ENCODE data around the gene ADM.
"Not testable (repeated sequence)": the region's sequence is repeated elsewhere in the genome, so short reads cannot be mapped to it uniquely, and the experiment has no call there.

ADM gene, protein sequence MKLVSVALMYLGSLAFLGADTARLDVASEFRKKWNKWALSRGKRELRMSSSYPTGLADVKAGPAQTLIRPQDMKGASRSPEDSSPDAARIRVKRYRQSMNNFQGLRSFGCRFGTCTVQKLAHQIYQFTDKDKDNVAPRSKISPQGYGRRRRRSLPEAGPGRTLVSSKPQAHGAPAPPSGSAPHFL
- 1.4 to 7.8 (median 7.4) reads per million in 3 donors for total RNA-seq

DNA sequence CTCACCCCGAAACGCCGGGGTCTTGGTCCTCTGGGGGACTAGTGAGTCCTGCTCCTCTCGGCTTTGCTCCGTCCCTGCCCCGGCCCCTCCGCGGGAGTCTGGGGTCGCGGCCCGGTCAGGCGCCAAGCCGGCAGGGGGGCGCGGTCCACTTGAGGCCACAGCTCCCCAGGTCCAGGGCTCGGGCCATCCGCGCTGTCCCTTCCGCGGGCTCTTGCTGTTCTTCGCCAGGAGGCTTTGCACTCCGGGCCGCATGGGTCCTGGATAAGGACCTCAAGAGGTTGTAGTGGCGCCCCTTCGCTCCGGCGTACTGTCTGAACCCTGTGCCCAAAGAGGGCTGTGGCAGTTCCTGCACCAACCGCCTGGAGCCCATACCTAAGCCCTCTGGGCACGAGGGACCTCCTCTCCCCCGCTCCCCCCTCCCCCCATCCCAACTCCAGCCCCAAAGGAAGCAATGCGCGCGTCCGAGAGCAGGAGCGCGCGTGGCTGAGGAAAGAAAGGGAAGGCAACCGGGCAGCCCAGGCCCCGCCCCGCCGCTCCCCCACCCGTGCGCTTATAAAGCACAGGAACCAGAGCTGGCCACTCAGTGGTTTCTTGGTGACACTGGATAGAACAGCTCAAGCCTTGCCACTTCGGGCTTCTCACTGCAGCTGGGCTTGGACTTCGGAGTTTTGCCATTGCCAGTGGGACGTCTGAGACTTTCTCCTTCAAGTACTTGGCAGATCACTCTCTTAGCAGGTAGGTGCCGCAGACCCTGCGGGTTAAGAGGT is at the start of gene ADM:
Gene ADM (plus strand): TSS at position 579 of the 767 bp plus-strand sequence. CDS start 628 bp downstream, outside the sequence.
- DNase-seq: peak in 2 of 3 donors; percentile 17 to 42
- Histone ChIP-seq H3K4me1 (ENCODE audit: control insufficient read depth, insufficient read depth, low read length, poor library complexity, severe bottlenecking) (peaks cover 47% of the 10 kb centered on the region), H3K27ac (ENCODE audit: insufficient read depth, low read length, poor library complexity, severe bottlenecking) (peak within 1 kb of the TSS; percentile 78), H3K27me3 (replicated peaks; ENCODE audit: control insufficient read depth, insufficient read depth, low read length, poor library complexity, severe bottlenecking) (peaks cover 12% of the 10 kb centered on the region), H3K4me3 (ENCODE audit: insufficient read depth, low read depth, low read length, poor library complexity, severe bottlenecking) (peak within 1 kb of the TSS; percentile 98), H3K9me3 (ENCODE audit: control insufficient read depth, low read length) (no peaks in the 10 kb centered on the region), H3K36me3 (ENCODE audit: control insufficient read depth, insufficient read depth, low read length) (no peaks in the 10 kb centered on the region)

DNA sequence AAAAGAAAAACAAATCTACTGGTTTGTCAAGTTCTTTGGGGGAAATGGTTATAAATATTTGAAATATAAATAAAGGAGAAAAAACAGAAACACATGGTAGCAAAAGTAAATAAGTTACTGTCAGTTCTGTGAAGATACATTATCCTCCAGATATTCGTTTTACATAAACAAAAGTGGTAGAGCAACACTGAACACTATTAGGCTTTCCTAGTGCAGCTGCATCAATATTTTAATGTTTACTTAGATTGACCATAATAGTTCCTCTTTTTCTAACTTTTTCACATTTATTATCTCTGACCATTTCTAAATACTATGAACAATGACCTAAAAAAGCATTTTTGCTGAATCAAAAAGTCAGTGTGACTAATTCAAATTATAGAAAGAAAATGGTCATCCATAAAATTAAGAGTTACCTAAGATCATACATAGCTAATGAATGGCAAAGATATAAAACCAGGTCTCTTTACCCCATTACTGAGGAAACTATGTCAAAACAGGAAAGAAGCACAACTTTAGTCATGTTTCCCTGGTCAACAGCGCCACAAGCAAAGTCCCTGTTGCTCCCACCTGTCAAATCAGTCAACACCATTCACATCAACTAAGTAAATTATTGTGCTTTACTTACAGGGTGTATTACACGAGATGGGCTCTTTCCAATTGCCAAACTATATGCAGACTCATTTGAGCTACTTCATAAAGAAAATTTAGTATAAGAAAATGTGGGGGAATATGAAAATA is 49.3 kb upstream of the ADM start:
- Histone ChIP-seq H3K9me3 (ENCODE audit: control insufficient read depth, low read length) (no peaks in the 10 kb centered on the region), H3K4me3 (ENCODE audit: insufficient read depth, low read depth, low read length, poor library complexity, severe bottlenecking) (no peak overlapping the region), H3K36me3 (ENCODE audit: control insufficient read depth, insufficient read depth, low read length) (no peaks in the 10 kb centered on the region), H3K27me3 (replicated peaks; ENCODE audit: control insufficient read depth, insufficient read depth, low read length, poor library complexity, severe bottlenecking) (no peaks in the 10 kb centered on the region), H3K4me1 (ENCODE audit: control insufficient read depth, insufficient read depth, low read length, poor library complexity, severe bottlenecking) (no peaks in the 10 kb centered on the region), H3K27ac (ENCODE audit: insufficient read depth, low read length, poor library complexity, severe bottlenecking) (no peak overlapping the region)
- DNase-seq: no peak

DNA sequence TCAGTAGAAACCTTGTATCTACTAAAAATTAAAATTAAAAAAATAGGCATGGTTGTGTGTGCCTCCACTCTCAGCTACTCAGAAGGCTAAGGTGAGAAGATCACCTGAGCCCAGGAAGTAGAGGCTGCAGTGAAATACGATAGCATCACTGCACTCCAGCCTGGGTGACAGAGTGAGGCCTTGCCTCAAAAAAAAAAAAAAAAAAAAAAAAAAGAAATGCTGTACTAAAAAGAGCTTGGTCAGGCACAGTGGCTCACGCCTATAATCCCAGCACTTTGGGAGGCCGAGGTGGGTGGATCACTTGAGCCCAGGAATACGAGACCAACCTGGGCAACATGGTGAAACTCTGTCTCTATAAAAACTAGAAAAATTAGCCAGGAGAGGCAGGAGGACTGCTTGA is 47.4 kb upstream of the ADM start:
- Histone ChIP-seq H3K27ac (ENCODE audit: insufficient read depth, low read length, poor library complexity, severe bottlenecking) (no peak overlapping the region), H3K4me1 (ENCODE audit: control insufficient read depth, insufficient read depth, low read length, poor library complexity, severe bottlenecking) (no peaks in the 10 kb centered on the region), H3K4me3 (ENCODE audit: insufficient read depth, low read depth, low read length, poor library complexity, severe bottlenecking) (no peak overlapping the region), H3K27me3 (replicated peaks; ENCODE audit: control insufficient read depth, insufficient read depth, low read length, poor library complexity, severe bottlenecking) (no peaks in the 10 kb centered on the region), H3K36me3 (ENCODE audit: control insufficient read depth, insufficient read depth, low read length) (no peaks in the 10 kb centered on the region), H3K9me3 (ENCODE audit: control insufficient read depth, low read length) (no peaks in the 10 kb centered on the region)
- no peak for DNase-seq

DNA sequence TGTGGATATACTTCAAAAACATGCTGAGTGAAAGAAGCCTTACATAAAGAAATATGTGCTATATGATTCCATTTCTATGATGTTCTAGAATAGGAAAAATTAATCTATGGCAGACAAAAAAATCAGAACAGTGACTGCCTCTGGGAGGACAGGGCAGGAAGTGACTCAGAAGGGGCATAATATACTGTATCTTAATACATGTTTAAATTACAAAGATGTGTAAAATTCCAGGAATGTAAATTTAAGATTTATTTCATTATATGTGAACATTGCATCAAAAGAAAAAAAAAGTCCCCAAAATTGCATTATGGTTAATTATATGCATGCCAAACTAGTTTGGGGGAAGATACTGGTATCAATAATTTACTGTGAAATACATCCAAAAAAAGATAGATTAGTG is 43.1 kb upstream of the ADM start:
- H3K4me1 ChIP-seq (ENCODE audit: control insufficient read depth, insufficient read depth, low read length, poor library complexity, severe bottlenecking): no peaks in the 10 kb centered on the region
- H3K36me3 ChIP-seq (ENCODE audit: control insufficient read depth, insufficient read depth, low read length): no peaks in the 10 kb centered on the region
- no peak overlapping the region for H3K4me3 ChIP-seq (ENCODE audit: insufficient read depth, low read depth, low read length, poor library complexity, severe bottlenecking)
- DNase-seq: no peak
- no peaks in the 10 kb centered on the region for H3K27me3 ChIP-seq (replicated peaks; ENCODE audit: control insufficient read depth, insufficient read depth, low read length, poor library complexity, severe bottlenecking)
- H3K9me3 ChIP-seq (ENCODE audit: control insufficient read depth, low read length): no peaks in the 10 kb centered on the region
- no peak overlapping the region for H3K27ac ChIP-seq (ENCODE audit: insufficient read depth, low read length, poor library complexity, severe bottlenecking)

DNA sequence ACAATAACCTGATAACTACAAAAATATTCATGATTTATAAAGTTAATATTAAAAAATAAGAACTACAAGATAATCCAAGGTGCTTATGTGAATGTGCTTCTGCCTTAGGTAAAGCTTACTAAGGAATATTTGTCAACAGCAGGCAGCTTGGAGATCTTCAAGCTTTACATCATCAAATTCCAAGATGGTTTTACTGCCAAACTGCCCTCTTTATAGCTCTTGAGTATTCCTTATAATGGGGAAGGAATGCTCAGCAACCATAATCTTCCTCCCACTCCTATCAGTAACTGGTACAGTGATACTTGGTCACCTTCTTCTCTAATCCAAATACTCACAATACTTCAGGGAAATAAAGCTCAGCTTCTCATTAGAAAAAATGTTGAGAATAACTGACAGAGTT is 40.9 kb upstream of the ADM start:
- no peak for DNase-seq
- Histone ChIP-seq H3K27me3 (replicated peaks; ENCODE audit: control insufficient read depth, insufficient read depth, low read length, poor library complexity, severe bottlenecking) (no peaks in the 10 kb centered on the region), H3K36me3 (ENCODE audit: control insufficient read depth, insufficient read depth, low read length) (no peaks in the 10 kb centered on the region), H3K9me3 (ENCODE audit: control insufficient read depth, low read length) (no peaks in the 10 kb centered on the region), H3K27ac (ENCODE audit: insufficient read depth, low read length, poor library complexity, severe bottlenecking) (no peak overlapping the region), H3K4me1 (ENCODE audit: control insufficient read depth, insufficient read depth, low read length, poor library complexity, severe bottlenecking) (no peaks in the 10 kb centered on the region), H3K4me3 (ENCODE audit: insufficient read depth, low read depth, low read length, poor library complexity, severe bottlenecking) (no peak overlapping the region)

DNA sequence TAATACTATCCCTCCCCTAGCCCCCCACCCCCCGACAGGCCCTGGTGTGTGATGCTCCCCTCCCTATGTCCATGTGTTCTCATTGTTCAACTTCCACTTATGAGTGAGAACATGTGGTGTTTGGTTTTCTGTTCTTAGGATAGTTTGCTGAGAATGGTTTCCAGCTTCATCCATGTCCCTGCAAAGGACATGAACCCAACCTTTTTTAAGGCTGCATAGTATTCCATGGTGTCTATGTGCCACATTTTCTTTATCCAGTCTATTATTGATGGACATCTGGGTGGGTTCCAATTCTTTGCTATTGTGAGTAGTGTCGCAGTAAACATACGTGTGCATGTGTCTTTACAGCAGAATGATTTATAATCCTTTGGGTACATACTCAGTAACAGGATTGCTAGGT is 40.2 kb upstream of the ADM start:
- not testable (repeated sequence) for DNase-seq; H3K27me3 ChIP-seq (replicated peaks; ENCODE audit: control insufficient read depth, insufficient read depth, low read length, poor library complexity, severe bottlenecking); H3K4me3 ChIP-seq (ENCODE audit: insufficient read depth, low read depth, low read length, poor library complexity, severe bottlenecking); H3K27ac ChIP-seq (ENCODE audit: insufficient read depth, low read length, poor library complexity, severe bottlenecking); H3K36me3 ChIP-seq (ENCODE audit: control insufficient read depth, insufficient read depth, low read length); H3K4me1 ChIP-seq (ENCODE audit: control insufficient read depth, insufficient read depth, low read length, poor library complexity, severe bottlenecking); H3K9me3 ChIP-seq (ENCODE audit: control insufficient read depth, low read length)

DNA sequence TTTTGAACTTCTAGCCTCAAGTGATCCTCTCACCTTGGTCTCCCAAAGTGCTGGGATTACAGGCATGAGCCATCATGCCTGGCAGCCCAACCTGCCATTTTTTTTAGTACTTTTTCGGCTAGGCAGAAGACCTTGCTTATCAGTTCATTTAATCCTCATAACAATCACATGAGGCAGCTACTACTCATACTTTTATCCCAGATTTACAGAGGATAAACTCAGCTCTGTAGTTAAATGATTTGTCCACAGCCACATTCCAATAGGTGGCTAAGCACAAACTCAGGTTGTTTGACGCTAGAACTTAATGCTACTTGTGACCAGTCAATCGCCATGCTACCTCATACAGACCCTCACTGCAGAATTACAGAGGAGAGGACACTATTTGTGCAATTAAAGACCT is 38.9 kb upstream of the ADM start:
- Histone ChIP-seq H3K4me1 (ENCODE audit: control insufficient read depth, insufficient read depth, low read length, poor library complexity, severe bottlenecking) (no peaks in the 10 kb centered on the region), H3K4me3 (ENCODE audit: insufficient read depth, low read depth, low read length, poor library complexity, severe bottlenecking) (no peak overlapping the region), H3K36me3 (ENCODE audit: control insufficient read depth, insufficient read depth, low read length) (no peaks in the 10 kb centered on the region), H3K27ac (ENCODE audit: insufficient read depth, low read length, poor library complexity, severe bottlenecking) (no peak overlapping the region), H3K27me3 (replicated peaks; ENCODE audit: control insufficient read depth, insufficient read depth, low read length, poor library complexity, severe bottlenecking) (no peaks in the 10 kb centered on the region), H3K9me3 (ENCODE audit: control insufficient read depth, low read length) (no peaks in the 10 kb centered on the region)
- no peak for DNase-seq

DNA sequence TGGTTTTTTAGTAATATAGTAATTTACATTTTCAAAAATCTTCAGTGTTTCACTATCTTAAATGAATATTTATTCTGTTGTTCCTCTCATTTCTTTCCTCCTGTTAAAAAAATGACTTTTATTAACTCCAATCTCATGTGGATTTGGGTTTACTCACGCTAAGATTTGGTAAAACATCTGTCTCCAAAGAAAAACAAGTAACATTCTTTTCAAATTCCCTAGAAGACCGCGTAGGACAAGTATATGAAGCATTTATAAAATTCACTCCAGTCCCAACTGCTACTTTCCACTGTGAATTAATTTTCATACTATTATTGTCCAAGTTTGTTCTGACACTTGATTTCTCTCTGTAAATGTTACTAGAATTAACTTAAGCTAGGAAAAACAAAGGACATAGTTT is 37.1 kb upstream of the ADM start:
- Histone ChIP-seq H3K4me1 (ENCODE audit: control insufficient read depth, insufficient read depth, low read length, poor library complexity, severe bottlenecking) (no peaks in the 10 kb centered on the region), H3K9me3 (ENCODE audit: control insufficient read depth, low read length) (no peaks in the 10 kb centered on the region), H3K27ac (ENCODE audit: insufficient read depth, low read length, poor library complexity, severe bottlenecking) (no peak overlapping the region), H3K27me3 (replicated peaks; ENCODE audit: control insufficient read depth, insufficient read depth, low read length, poor library complexity, severe bottlenecking) (no peaks in the 10 kb centered on the region), H3K4me3 (ENCODE audit: insufficient read depth, low read depth, low read length, poor library complexity, severe bottlenecking) (no peak overlapping the region), H3K36me3 (ENCODE audit: control insufficient read depth, insufficient read depth, low read length) (no peaks in the 10 kb centered on the region)
- no peak for DNase-seq

DNA sequence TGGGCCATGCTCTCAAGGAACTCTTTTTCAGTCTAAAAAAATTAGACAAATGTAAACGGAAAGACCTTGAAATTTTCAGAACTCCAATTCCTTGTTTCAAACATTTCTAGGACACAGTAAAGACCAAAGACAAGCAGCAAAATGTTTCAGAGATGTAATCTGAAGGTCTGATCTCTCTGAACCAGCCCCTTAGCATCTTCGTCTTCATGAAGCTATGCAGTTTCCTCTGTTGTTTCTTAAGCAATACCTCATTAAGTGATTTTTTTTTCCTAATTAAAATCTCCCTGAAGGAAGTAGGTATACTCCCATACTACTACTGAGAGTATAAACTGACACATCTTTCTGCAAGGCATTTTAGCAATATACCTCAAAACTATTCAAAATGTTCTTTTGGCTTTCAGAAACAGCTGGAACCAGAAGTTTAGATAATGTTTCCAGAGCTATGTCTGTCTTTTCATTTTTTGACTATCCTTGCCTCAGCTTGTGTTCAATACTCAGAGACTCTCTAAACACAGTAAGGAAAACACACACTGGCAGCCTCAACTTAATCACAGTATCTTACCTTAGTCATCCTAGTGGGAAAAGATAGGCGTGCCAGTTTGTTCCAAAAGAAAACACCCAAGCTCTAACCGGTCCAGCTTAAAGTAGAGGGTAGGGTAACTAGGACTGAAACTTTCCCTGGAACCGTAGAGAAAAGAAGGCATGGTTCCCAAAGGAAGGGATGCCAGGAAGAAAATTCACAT is 36.0 kb upstream of the ADM start:
- H3K36me3 ChIP-seq (ENCODE audit: control insufficient read depth, insufficient read depth, low read length): no peaks in the 10 kb centered on the region

More for the DNA sequence above, 36.0 kb upstream of the ADM start:
- no peaks in the 10 kb centered on the region for H3K27me3 ChIP-seq (replicated peaks; ENCODE audit: control insufficient read depth, insufficient read depth, low read length, poor library complexity, severe bottlenecking)
- no peak overlapping the region for H3K27ac ChIP-seq (ENCODE audit: insufficient read depth, low read length, poor library complexity, severe bottlenecking)
- H3K9me3 ChIP-seq (ENCODE audit: control insufficient read depth, low read length): no peaks in the 10 kb centered on the region
- H3K4me1 ChIP-seq (ENCODE audit: control insufficient read depth, insufficient read depth, low read length, poor library complexity, severe bottlenecking): no peaks in the 10 kb centered on the region
- no peak overlapping the region for H3K4me3 ChIP-seq (ENCODE audit: insufficient read depth, low read depth, low read length, poor library complexity, severe bottlenecking)
- no peak for DNase-seq
